SIG-M5 treated with dmso at 0.1 percent for 504 hours (cell line): ENCODE results near the gene GNA14.

Experiments used
- DNase-seq: peaks from one replicate; lab custom pipeline; 2025; ENCODE audit not compliant: unreplicated experiment; lab: John Stamatoyannopoulos, UW

Gene GNA14

DNA sequence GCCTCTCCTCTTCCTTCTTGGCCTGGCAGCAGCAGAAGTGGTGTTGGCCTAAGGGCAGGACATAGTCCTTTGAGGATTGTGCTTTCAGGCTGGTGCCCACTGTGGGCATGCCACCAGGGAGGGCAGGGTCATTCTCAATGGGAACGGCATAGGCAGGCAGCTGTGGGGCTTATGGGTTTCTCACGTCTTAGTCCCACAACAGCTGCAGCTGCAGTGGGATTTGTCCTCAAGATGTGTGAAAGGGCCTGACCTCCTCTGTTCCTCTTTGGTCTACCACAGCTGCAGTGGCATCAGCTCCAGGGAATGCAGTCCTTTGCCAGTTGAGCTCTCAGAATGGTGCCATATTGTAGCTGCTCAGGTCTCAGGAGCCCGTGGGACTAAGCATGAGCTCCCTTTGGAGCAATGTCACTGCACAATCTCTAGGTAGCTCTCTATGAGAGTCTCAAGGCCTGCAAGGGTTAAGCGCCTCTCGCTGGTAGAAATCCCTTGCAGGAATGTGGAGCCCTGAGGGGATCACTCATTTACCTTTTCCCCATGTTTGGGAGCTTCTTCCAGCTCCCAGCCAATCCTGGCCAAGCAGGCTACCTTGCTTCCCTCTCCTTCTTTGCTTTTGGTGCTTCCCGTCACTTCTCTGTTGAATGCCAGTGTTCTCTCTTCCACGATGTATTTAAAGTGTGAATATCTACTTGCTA is 104.8 kb downstream of the GNA14 start:
- DNase-seq: no peak

DNA sequence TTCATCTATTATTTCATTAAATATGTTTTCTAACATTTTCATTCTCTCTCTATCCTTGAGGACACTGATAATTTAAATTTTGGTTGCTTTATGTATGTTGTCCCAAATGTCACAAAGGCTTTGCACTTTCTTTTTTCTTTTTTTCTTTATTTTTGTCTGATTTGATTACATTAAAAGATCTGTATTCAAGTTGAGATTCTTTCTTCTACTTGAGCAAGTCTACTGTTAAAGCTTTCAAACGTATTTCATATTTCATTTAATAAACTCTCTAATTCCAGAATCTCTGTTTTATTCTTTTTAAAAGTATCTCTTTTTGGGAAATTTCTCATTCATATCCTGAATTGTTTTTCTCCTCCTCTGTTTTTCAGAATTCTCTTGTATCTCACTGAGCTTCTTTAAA is 106.5 kb downstream of the GNA14 start:
- DNase-seq: no peak

DNA sequence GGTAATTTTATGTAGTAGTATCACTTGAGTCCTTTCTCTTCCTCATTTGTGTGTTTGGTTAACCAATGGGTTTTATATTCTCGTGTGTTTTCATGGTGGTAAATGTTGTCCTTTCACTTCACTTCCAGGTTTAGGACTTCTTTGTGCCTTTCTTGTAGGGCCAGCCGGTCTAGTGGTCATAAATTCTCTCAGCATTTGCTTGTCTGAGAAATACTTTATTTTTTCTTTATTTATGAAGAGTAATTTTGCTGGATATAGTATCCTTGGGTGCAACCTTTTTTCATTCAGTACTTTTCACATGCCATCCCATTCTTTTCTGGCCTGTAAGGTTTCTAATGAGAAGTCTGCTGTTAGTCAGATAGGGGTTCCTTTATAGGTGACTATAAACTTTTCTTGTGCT is 107.1 kb downstream of the GNA14 start:
- no peak for DNase-seq

DNA sequence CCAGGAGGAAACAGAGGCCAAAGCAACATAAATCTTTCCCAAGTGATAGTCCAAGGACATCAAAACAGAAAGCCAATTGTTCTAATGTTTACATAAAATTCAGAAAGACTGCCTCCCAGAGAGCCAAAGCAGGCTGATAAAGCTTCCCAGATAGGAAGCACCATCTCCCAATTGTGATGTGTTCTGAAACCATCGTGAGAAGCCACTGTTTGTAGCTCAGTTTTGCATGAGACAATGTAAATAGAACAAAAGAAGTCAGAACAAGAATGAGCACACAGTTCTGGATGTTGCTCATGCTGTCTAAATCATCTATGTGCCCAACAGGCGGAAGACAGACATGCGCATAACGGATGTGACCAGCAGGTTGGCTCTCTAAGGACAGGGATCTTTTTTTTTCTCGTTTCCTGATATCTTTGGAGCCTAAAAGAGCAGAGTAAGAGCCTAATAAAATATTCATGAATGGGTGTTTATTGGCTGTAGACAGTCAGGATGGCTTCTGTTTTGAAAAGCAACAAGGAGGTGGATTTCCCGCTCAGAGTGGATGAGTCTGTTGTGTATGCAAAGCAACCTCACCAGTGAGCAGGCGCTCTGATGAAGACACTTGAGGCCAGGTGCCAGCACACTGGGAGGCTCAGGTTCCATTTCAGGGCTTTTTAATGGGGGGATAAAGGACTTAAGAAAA is 113.6 kb downstream of the GNA14 start:
- DNase-seq: no peak

DNA sequence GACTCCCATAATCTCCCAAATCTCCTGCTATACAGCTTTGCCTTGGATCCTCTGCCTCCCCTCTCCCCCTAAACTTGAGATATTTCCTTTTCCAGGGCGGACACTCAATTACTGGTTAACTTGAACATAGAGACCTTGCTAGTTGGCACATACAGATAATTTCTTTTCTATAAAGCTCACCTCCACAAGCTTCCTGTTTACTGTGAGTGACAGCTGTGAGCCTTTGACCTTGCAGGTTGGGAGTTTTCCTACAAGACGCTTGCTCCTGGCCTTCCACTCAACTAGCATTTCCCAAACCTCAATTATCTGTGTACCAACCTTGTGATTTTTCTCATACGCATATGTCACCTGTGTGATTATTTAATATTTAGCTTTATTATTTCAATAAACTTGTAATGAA is 114.5 kb downstream of the GNA14 start:
- no peak for DNase-seq

DNA sequence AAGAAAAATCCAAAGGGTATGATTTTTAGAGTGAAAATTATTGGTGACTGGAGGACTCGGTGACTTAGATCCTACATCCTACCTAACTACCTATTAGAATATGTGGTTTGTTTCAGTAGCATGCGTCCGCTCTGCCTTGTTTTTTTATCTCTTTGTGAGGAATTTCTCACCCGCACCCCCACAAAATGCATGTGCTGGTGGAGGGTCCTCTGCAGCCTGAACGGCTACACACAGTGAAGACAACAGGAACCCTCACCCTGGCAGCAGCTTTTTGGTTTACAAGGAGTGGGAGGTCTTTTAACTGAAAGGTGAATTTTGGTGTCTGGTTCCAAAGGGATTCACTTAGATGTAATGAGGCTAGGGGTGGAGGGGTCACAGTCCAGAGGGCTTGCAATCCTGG is 115.5 kb downstream of the GNA14 start:
- no peak for DNase-seq

DNA sequence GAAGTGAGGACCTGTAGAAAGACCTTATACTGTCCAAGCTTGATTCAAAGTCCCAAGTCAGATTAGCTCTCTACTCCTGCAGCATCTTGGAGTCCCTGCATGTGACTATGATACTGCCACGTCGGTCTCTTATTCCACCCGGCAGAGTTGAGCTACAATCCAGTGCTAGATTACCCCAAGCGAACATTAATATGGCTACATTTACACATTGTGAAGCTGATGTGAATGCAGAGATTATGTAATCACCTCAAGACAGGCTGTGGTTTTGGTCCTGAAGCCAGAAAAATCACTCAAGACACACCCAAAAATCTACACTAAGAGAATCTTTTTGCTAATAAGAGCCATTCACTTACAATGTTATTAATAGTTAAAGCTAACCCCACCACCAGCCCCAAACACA is 116.7 kb downstream of the GNA14 start:
- DNase-seq: no peak

DNA sequence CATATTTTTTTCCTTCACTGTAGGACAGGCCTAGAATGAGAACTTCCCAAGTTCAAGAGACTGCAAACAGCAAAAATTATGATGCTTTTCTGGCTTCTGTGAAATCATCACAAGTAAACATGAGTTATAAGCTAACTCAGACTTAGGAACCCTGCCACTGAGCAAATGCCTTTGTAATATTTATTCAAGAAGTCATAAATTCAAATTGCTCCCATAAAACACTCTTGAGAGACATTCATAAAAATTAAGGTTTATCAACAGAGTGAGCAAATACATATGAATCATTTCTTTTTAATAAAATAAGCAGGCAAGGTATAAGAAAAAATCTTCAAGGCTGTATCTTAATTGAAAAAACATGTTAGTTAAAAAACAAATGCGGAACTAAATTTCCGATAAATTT is 124.2 kb downstream of the GNA14 start:
- no peak for DNase-seq

DNA sequence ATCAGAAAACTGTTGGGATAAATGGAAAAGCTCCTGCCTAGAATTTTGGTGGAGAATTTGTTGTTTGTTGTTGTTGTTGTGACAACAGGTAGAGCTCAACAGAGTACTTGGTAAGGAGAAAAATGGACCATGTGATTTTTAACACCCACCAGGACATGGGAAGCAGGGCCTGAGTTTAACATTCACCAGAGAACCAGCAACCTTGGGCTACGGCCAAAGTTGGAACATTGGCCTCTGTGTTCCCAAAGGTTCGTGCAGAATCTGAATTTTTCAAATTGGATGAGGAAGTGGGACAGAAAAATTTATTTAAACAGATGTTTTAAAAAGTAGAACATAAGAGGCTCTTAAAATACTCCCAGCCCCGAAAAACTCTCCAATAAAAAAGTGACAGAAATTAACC is 127.0 kb downstream of the GNA14 start:
- DNase-seq: no peak

DNA sequence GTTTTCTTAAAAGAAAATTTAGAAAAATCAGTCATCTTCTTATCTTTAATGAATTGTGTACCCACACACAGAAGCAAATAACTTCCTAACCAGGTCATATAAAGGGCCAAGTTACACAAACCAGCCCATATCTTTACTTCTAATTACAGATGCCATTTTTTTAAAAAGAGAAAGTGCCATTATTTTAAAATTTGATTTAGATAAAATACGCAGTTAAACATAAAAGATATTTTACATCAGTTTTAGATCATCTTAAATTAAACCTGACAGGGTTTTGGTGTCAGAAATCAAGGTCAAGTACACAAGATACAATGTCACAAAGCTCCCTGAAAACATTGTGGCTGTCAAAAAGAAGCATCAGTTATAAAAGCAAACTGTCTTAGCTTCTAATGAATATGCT is 129.4 kb downstream of the GNA14 start:
- DNase-seq: no peak

DNA sequence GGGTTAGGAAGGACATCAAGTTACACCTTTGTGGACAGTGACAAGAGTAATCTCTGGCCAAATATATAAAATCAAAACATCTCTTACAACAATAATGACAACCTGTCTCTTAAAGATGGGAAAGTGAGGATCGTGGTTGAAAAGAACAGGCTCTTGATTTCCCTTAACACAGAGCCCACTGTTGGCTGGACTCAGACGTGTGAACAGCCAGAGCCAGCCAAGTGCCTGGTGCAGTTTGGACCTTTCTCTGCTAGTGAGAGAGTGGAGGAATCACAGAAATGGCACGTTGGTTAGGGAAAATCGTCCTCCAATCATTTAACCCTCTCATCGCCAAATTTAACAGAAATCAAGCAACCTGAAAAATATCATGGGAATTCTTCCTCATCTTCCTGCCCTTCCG is 131.3 kb downstream of the GNA14 start:
- DNase-seq: no peak

DNA sequence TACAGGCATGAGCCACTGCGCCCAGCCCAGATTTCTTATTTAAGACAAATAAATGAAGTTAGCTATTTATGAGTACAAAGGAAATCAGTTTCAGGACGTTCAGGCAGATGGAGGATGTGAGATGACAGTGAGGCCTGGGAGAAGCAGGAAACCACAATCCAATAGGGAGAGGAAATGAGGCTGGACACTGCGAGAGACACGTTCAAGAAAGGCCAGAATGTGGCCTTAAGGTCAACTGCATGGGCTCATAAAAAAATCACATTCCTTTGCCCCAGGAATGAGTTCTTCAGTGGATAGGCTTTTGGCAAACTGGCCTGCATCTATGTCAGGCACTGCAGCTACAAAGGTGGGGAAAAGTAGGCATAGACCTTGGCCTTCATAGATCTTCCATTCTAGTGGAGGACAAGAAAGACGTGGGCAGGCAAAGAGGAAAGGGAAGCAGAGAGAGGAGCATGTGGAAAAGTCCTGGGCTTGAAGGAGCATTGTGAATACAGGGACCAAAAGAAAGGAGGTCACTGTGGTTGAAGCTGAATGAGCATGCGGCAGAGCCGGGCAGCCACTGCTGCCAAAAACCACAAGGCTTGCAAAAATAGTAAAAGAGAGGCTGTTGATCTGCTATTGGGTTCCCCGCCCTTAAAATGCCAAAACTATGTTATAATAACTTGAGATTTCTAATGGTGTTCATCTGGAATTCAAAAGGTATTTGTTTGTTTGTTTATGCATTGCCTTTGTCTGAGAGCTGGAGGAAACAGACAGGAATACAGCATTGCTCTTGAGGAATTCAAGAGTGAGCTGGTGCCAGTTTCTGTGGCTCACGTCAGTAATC is 133.0 kb downstream of the GNA14 start:
- DNase-seq: no peak

DNA sequence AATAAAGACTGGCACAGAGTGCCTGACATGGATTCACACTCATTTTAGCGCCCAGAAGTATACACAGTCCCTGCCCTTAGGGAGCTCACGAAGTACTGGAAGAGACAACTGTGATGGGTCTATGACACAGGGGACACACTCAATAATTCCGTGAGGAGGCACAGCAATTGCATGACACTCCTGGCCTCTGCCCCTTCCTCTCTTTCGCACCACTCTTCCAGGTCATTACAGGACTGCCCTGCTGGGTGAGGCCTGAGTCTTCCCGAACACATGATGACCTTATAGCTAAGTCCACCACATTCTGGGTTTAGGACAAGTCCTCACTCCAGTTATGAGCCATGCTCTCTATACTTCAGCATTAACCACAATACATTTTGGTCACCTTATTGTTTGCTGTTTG is 134.7 kb downstream of the GNA14 start:
- DNase-seq: no peak

DNA sequence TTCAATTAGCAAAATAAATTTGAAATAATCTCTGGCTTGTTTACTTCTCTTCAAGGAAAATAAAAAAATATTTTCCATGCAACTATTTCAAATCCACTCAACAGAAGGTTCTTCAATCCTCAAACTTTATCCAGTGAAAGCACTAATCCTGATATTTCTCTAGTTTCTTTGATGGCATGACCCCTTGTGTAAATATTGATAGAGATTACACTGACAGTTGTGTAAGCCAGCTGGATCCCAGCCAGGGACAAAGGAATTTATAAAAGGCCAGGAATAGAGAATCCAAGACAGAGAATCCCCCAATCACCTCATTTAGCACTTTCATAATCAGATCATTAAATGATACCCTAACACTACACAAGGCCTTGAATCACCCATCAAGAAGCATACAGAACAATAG is 135.2 kb downstream of the GNA14 start:
- DNase-seq: no peak

DNA sequence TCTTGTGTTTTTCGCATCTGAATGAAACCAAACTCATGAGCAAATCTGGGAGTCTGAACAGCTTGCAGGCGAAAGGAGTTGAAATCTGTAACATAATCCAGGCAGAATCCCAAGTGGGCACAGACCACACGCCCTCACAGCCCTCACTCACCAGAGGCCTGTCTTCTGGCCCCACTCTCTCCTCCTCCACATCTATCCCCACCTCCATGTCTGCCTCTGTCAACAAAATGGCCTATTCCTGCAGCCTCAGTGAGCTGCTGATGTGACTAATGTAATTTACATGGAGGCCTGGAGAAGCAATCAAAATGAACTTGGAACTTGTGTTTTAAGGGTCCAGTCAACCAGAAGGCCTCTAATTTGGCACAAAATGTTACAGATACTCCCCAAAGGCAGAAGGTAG is 136.6 kb downstream of the GNA14 start:
- DNase-seq: no peak

DNA sequence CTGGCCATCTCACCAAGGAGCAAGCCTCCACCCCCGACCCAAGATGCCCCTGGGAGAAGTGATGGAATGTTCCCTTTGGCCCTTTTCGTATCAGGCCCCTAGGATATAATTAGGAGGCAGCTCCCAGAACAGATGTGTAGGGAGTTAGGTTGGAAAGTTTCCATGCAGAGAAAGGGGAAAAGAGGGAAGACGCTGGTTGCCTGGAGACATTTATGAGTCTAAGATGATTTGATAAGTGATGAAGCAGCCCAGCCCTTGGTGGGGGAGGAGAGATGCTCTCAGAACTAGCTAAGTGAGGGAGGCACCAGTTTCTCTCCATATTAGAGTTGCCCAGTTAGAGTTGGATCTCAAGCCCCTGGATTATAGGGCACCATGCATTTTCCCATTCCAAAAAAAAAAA is 137.5 kb downstream of the GNA14 start:
- DNase-seq: no peak

DNA sequence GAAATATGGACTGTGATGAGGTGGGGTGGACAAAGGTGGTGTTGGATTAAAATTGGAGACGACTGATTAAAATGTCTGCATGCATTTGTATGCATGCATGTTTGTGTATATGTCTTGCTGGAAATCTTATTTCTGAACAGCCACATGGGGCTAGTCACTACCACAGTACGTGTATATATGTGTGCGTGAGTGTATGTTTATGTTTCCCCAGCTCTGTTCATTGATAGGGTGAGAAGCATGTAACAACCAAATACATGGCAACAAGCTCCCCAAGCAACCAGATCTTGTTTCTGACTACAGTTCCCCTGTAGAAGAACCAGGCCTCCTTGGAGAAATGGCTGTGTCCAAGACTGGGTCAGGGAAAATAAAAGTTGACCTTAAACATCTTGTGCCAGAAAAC is 139.7 kb downstream of the GNA14 start:
- no peak for DNase-seq

DNA sequence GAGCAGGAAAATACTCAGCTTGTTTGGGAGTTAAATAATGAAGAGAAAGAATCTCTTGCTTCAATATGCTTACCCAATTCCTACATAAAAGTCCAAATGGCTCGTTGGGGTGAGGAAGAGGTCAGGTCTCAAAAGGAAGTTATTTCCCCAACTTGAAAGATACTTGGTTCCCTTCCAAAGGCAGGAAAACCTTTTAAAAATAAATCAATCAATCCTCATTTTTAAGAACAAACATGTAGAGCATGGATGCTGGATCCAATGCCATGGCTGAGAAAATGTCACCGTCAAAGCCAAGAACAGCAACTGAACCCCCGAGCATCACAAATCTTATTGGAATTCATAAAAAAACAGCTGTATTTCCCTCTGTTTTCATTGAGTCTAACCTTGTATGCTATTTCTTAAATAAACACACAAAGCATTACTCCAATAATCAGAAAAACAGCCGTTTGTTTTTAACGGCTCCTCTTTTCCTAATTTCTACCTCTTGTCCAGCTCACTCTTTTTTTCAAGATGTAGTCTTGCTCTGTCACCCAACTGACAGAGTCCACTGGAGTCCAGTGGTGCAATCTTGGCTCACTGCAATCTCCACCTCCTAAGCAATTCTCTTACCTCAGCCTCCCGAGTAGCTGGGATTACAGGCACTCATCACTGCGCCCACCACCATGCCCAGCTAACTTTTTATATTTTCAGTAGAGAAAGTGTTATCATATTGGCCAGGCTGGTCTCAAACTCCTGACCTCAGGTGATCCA is 140.7 kb downstream of the GNA14 start:
- DNase-seq: no peak

DNA sequence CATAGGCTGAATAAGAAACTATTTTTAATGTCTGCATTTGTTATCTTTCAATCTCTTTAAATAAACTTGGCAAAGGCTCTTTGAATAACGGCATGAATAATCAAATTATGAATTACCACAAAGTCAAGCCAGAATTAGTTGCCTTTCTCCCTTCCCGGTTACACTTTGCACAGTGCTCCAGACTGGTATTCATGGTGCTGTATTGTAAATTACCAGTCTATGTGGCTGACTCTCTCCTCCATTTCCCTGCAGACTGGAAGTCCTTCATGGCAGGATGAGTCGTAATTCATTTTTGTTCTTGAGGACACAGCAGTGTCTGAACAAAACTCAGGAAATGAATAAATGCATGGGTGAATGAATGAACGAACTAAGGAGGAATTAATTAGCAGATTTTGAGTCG is 142.9 kb downstream of the GNA14 start:
- no peak for DNase-seq

DNA sequence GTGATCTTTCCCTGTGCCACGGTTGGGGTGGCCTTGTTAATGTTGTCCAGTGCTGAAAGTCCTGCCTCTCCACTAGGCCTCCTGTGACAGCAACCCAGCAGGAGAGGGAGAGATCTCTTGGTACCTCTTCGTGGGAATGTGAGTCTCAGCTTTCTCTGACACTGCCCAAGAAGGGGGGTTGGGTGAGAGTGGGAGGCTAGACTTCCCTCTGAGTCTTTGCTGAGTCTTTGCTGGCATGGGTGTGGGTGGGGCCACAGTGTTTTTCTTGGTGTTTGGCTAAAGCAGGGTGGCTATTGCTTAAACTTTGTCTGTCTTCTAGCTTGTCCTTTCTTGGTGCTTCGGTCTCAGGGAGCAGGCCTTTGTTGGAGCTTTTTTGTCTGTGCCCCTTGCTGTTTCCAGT is 145.6 kb downstream of the GNA14 start:
- DNase-seq: no peak

DNA sequence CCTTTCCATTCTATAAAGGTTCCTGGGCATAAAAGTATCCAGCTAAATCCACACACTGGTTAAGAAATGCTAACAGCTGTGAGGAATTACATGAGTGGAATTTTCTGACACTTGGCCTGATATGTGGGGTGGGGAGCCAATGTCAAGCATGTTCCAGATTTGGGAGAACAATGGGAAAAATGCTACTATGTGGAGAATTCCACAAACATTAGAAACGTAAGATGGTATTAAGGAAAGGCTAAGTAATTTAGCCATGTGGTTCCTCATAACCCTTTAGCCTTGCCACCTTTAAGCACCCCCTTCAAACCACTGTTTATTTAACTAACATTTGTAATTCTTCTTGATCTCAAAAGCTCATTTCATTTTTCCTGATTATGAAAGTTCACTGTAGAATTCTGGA is 149.2 kb downstream of the GNA14 start:
- DNase-seq: no peak
